ENCODE data around the gene N4BP2L2. TPM values are rescaled to one million over a fixed set of nuclear protein-coding genes. Genes with fewer than 3 reads are reported as not detected.

The N4BP2L2 gene
- total and polyA plus RNA-seq, 2 of the 4 experiments (the other 2 are of a cell fraction), result 28.7 to 34.6 TPM

GRCh38 chr13:32425158-32425557 is 113.4 kb downstream of the N4BP2L2 start:
- no peak overlapping the region for H2AK5ac ChIP-seq (ENCODE audit: low read depth, low read length)
- no peaks in the 10 kb centered on the region for H3K9me3 ChIP-seq (ENCODE audit: control insufficient read depth, insufficient read depth, low read length)
- ChIA-PET CTCF (interaction anchor here (2.4 kb wide), 1 partner anchor 10 kb away, joined by 7 read pairs; no protein-coding TSS in a partner anchor), POLR2A (ENCODE audit: unreplicated experiment) (no interaction called here)
- no peak overlapping the region for H3K4me3 ChIP-seq (ENCODE audit: insufficient read depth, low read depth, low read length)
- no peaks in the 10 kb centered on the region for H3K36me3 ChIP-seq (ENCODE audit: control insufficient read depth, insufficient read depth, low read length)
- DNase-seq (no peak), ATAC-seq (ENCODE audit: low read depth) (no peak)
- no peaks in the 10 kb centered on the region for H3K79me1 ChIP-seq (ENCODE audit: low read depth in 1 of 2, low read length in 2 of 2)
- H3K9ac ChIP-seq (ENCODE audit: low read depth, low read length), result no peak overlapping the region
- no peak overlapping the region for H4K91ac ChIP-seq (ENCODE audit: insufficient read depth, low read depth, low read length)
- no peak overlapping the region for H4K8ac ChIP-seq (ENCODE audit: low read depth in 2 of 2, low read length in 2 of 2)
- no TSS peak for BruUV-seq (replicated peaks)
- intact Hi-C loops (cut with micrococcal nuclease) (no loop called here), in situ Hi-C loops (cut with MboI; ENCODE audit: low sequenced_read_pairs) (no loop called here), dilution Hi-C loops (cut with HindIII; ENCODE audit: low sequenced_read_pairs, unreplicated experiment) (no loop called here)
- H4K20me1 ChIP-seq (ENCODE audit: insufficient read depth, low read length), result no peaks in the 10 kb centered on the region
- H2AFZ ChIP-seq (replicated peaks; ENCODE audit: low read length, poor library complexity), result no peak overlapping the region
- H3K14ac ChIP-seq (replicated peaks; ENCODE audit: low read depth, low read length), result no peak overlapping the region
- no peak overlapping the region for H2BK5ac ChIP-seq (ENCODE audit: low read depth, low read length, poor library complexity, severe bottlenecking)
- H2AK9ac ChIP-seq (replicated peaks; ENCODE audit: low read depth, low read length, poor library complexity), result no peak overlapping the region
- H3K4me2 ChIP-seq (ENCODE audit: low read depth, low read length), result no peak overlapping the region
- no peaks in the 10 kb centered on the region for H3K27me3 ChIP-seq (ENCODE audit: control insufficient read depth, insufficient read depth, low read length)
- TF ChIP-seq RFX5 (IDR thresholded peaks at IDR 0.05; ENCODE audit: low read depth, low read length) (no peak), CHD1 (IDR thresholded peaks at IDR 0.05; ENCODE audit: low read depth, low read length) (no peak), CEBPB (IDR thresholded peaks at IDR 0.05; ENCODE audit: low read depth, low read length) (no peak), FOS (IDR thresholded peaks at IDR 0.05; ENCODE audit: low read depth, low read length) (no peak), MAFK (IDR thresholded peaks at IDR 0.05; ENCODE audit: low read depth, low read length) (no peak), MAZ (IDR thresholded peaks at IDR 0.05; ENCODE audit: borderline replicate concordance, low read depth, low read length) (no peak), POLR2A (IDR thresholded peaks at IDR 0.05; ENCODE audit: low read depth, low read length) (no peak), BHLHE40 (IDR thresholded peaks at IDR 0.05; ENCODE audit: low read depth, low read length) (no peak), RCOR1 (IDR thresholded peaks at IDR 0.05; ENCODE audit: insufficient replicate concordance, low read length) (no peak), NFE2L2 (IDR thresholded peaks at IDR 0.05; ENCODE audit: low read depth, low read length) (no peak), SMC3 (IDR thresholded peaks at IDR 0.05; ENCODE audit: low read depth, low read length) (no peak), USF2 (IDR thresholded peaks at IDR 0.05; ENCODE audit: low read depth, low read length) (no peak), RAD21 (IDR thresholded peaks at IDR 0.05; ENCODE audit: low read length) (no peak)
- TF ChIP-seq, protein P1, sequence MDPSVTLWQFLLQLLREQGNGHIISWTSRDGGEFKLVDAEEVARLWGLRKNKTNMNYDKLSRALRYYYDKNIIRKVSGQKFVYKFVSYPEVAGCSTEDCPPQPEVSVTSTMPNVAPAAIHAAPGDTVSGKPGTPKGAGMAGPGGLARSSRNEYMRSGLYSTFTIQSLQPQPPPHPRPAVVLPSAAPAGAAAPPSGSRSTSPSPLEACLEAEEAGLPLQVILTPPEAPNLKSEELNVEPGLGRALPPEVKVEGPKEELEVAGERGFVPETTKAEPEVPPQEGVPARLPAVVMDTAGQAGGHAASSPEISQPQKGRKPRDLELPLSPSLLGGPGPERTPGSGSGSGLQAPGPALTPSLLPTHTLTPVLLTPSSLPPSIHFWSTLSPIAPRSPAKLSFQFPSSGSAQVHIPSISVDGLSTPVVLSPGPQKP (IDR thresholded peaks at IDR 0.05; ENCODE audit: borderline replicate concordance, low read depth, low read length), result no peak
- TF ChIP-seq, protein P2, sequence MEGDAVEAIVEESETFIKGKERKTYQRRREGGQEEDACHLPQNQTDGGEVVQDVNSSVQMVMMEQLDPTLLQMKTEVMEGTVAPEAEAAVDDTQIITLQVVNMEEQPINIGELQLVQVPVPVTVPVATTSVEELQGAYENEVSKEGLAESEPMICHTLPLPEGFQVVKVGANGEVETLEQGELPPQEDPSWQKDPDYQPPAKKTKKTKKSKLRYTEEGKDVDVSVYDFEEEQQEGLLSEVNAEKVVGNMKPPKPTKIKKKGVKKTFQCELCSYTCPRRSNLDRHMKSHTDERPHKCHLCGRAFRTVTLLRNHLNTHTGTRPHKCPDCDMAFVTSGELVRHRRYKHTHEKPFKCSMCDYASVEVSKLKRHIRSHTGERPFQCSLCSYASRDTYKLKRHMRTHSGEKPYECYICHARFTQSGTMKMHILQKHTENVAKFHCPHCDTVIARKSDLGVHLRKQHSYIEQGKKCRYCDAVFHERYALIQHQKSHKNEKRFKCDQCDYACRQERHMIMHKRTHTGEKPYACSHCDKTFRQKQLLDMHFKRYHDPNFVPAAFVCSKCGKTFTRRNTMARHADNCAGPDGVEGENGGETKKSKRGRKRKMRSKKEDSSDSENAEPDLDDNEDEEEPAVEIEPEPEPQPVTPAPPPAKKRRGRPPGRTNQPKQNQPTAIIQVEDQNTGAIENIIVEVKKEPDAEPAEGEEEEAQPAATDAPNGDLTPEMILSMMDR (conservative IDR thresholded peaks at IDR 0.05; ENCODE audit: low read depth, low read length), result no peak
- peaks cover 7% of the 10 kb centered on the region; the same call in 1 of the 2 replicates for H3K4me1 ChIP-seq (ENCODE audit: control insufficient read depth, insufficient read depth, low read length)
- H3K9me1 ChIP-seq (ENCODE audit: insufficient read depth, low read length), result peaks cover 4% of the 10 kb centered on the region; the same call in 1 of the 2 replicates
- no peak overlapping the region for H3K56ac ChIP-seq (ENCODE audit: extremely low read depth, insufficient read depth, low read length)
- WGBS, 2 experiments (ENCODE audit: extremely low coverage in 2 of 2, insufficient read length in 1 of 2), result 70% methylated on average over 2 of the region's 7 CpGs; no CpG with 5 or more reads in 1 of the 2 experiments
- no peak overlapping the region for H3K4ac ChIP-seq (ENCODE audit: low read depth, low read length)
- no peak overlapping the region for H3K27ac ChIP-seq (ENCODE audit: insufficient read depth, low read length)
- H3K18ac ChIP-seq (ENCODE audit: low read depth, low read length), result no peak overlapping the region
- no peak overlapping the region for H2BK20ac ChIP-seq (ENCODE audit: low read depth, low read length)
- no peak overlapping the region for H4K5ac ChIP-seq (ENCODE audit: low read depth, low read length)
- H2BK15ac ChIP-seq (ENCODE audit: low read depth, low read length), result no peak overlapping the region
- no peak overlapping the region for H3K23ac ChIP-seq (ENCODE audit: low read depth, low read length)
- no peak overlapping the region for H2BK120ac ChIP-seq (ENCODE audit: low read depth, low read length)

Data from IMR-90 (cell line).